ENCODE results near the gene RBM42. TPM values are rescaled to one million over a fixed set of nuclear protein-coding genes. Genes with fewer than 3 reads are reported as not detected.

RBM42 gene
- total and polyA plus RNA-seq, 2 of the 13 experiments (the other 11 are each of a cell fraction or from before 2014, with no cell fraction given): 27.2 to 55.3 TPM

GRCh38 chr19:35670686-35671085 lies 41.9 kb downstream of the RBM42 start (continued):
- TF ChIP-seq ZNF770 (CRISPR knock-in tag; IDR thresholded peaks at IDR 0.05): peak; percentile 78; the same call in 1 of the 2 replicates

GRCh38 chr19:35671818-35672217 lies 43.0 kb downstream of the RBM42 start:
- CTCF ChIA-PET (ENCODE audit: low intra/inter-chr PET ratio, low total read pairs): no interaction called here
- ATAC-seq (peak; percentile 32), DNase-seq (ENCODE audit: low spot score) (peak; percentile 54), FAIRE-seq (peak; percentile 68)
- no peaks in the 10 kb centered on the region for H3K36me3 ChIP-seq (replicated peaks in 1 of 2; ENCODE audit: control insufficient read depth in 1 of 2, insufficient read depth in 2 of 2, low read length in 2 of 2)
- no peak overlapping the region for H3K9ac ChIP-seq (ENCODE audit: insufficient read depth, low read depth, low read length)
- no TSS peak for BruUV-seq (replicated peaks)
- H2AFZ ChIP-seq (ENCODE audit: low read length): no peak overlapping the region
- no peak overlapping the region for H3K4me3 ChIP-seq (replicated peaks in 1 of 3; ENCODE audit: insufficient read depth in 1 of 3, low read depth in 2 of 3, low read length in 3 of 3)
- H3K4me2 ChIP-seq (ENCODE audit: low read depth, low read length): peak overlapping the region; percentile 47
- no peak overlapping the region for H3K27ac ChIP-seq (ENCODE audit: extremely low read length, insufficient read depth, low read length)
- no peaks in the 10 kb centered on the region for H4K20me1 ChIP-seq (ENCODE audit: insufficient read depth, low read length)
- H3K9me3 ChIP-seq (ENCODE audit: low read length): no peaks in the 10 kb centered on the region
- POLR2A ChIA-PET: interaction anchor here (0.7 kb wide), 1 partner anchor 100 kb away, joined by 3 read pairs; no protein-coding TSS in a partner anchor
- WGBS (ENCODE audit: low lambda C conversion rate): 1% methylated on average over 3 of the region's 3 CpGs
- in situ Hi-C loops (cut with HindIII; ENCODE audit: extremely low pct_ligation_motif_present, low pct_unique_long_range_greater_than_20kb): no loop called here
- H3K79me2 ChIP-seq (ENCODE audit: insufficient read depth, low read length): no peaks in the 10 kb centered on the region
- peaks cover 41% of the 10 kb centered on the region for H3K4me1 ChIP-seq (ENCODE audit: insufficient read depth, low read length)
- H3K27me3 ChIP-seq (ENCODE audit: control insufficient read depth in 1 of 2, insufficient read depth in 2 of 2, low read length in 2 of 2): 0 out of 5 replicates have a peak, but pooled peaks cover 0 to 4% of the 10 kb centered on the region in 2 experiments
- intact Hi-C loops (cut with micrococcal nuclease; ENCODE audit: unreplicated experiment): no loop called here
- TF ChIP-seq ARID5B (CRISPR knock-in tag; IDR thresholded peaks at IDR 0.05) (0 out of 2 replicates have a peak, but pooled peaks have one; percentile 31), KAT7 (CRISPR knock-in tag; IDR thresholded peaks at IDR 0.05; ENCODE audit: borderline replicate concordance) (no peak), PPARG (CRISPR knock-in tag; conservative IDR thresholded peaks at IDR 0.05) (no peak), MLXIP (CRISPR knock-in tag; IDR thresholded peaks at IDR 0.05; ENCODE audit: borderline replicate concordance) (no peak), KLF15 (CRISPR knock-in tag; IDR thresholded peaks at IDR 0.05; ENCODE audit: borderline replicate concordance) (no peak), HNF4A (CRISPR knock-in tag; IDR thresholded peaks at IDR 0.05) (no peak), STAT5B (CRISPR knock-in tag; IDR thresholded peaks at IDR 0.05) (no peak), TGIF2 (CRISPR knock-in tag; IDR thresholded peaks at IDR 0.05) (0 out of 2 replicates have a peak, but pooled peaks have one; percentile 25), ZNF251 (CRISPR knock-in tag; IDR thresholded peaks at IDR 0.05) (no peak), RORA (CRISPR knock-in tag; IDR thresholded peaks at IDR 0.05) (no peak), ZZZ3 (CRISPR knock-in tag; IDR thresholded peaks at IDR 0.05; ENCODE audit: borderline replicate concordance) (no peak), ZNF12 (CRISPR knock-in tag; IDR thresholded peaks at IDR 0.05) (peak; percentile 73)
